ENCODE data around the gene MCHR1.

DNA sequence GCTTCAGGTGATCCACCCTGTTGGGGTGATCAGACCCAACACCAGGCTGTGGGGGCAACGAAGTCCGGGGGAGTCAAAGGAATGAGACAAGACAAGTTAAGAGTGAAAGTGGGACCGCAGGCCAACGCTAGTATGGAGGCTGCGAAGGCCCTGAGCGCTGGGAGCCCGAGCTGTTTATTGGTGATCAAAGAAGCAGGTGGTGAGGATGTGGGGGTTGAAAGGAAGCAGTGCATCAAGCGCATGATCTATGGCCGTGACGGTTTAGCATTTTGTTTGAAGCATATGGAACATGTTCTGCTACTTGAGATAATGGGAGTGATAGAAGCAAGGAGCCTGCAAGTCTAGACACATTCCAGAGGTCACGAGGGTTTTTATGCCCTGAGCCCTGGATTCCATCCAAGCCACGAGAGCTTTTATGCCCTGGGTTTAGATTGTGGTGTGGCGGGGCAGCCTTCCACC, 49.5 kb downstream of the MCHR1 start:
- TF ChIP-seq SRSF4 (IDR thresholded peaks at IDR 0.05; ENCODE audit: low read depth, low read length, poor library complexity, severe bottlenecking) (no peak), POLR2AphosphoS5 (IDR thresholded peaks at IDR 0.05; ENCODE audit: low read depth, low read length) (no peak), ESRRA (CRISPR knock-in tag; IDR thresholded peaks at IDR 0.05; ENCODE audit: low read depth) (no peak), JUN (CRISPR knock-in tag; IDR thresholded peaks at IDR 0.05) (no peak), GABPA (IDR thresholded peaks at IDR 0.05; ENCODE audit: low read depth, low read length) (no peak), GABPA (CRISPR knock-in tag; IDR thresholded peaks at IDR 0.05; ENCODE audit: low read depth) (no peak), ZNF747 (CRISPR knock-in tag; IDR thresholded peaks at IDR 0.05; ENCODE audit: borderline replicate concordance) (no peak)
- TF ChIP-seq, protein P1, sequence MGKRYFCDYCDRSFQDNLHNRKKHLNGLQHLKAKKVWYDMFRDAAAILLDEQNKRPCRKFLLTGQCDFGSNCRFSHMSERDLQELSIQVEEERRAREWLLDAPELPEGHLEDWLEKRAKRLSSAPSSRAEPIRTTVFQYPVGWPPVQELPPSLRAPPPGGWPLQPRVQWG (CRISPR knock-in tag; IDR thresholded peaks at IDR 0.05; ENCODE audit: borderline replicate concordance, low read depth), result no peak
- TF ChIP-seq, protein P2, sequence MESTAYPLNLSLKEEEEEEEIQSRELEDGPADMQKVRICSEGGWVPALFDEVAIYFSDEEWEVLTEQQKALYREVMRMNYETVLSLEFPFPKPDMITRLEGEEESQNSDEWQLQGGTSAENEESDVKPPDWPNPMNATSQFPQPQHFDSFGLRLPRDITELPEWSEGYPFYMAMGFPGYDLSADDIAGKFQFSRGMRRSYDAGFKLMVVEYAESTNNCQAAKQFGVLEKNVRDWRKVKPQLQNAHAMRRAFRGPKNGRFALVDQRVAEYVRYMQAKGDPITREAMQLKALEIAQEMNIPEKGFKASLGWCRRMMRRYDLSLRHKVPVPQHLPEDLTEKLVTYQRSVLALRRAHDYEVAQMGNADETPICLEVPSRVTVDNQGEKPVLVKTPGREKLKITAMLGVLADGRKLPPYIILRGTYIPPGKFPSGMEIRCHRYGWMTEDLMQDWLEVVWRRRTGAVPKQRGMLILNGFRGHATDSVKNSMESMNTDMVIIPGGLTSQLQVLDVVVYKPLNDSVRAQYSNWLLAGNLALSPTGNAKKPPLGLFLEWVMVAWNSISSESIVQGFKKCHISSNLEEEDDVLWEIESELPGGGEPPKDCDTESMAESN (CRISPR knock-in tag; conservative IDR thresholded peaks at IDR 0.05), result no peak

Measured in HepG2 (cell line).